Subcutaneous adipose tissue (tissue), 4 donors: ENCODE data around the gene REPS2. TPM values are rescaled to one million over a fixed set of nuclear protein-coding genes. Genes with fewer than 3 reads are reported as not detected.

Source experiments
- total RNA-seq, 4 donors: library from RNA; depleted of rRNA; stranded (reverse); fragments of >200 nt; gene quantifications; one replicate each; pipeline ENCODE4 v1.1.0, GENCODE V29; 2016
- TF ChIP-seq, protein P1 (sequence below): fragments of 450-650 bp; IDR thresholded peaks from one replicate; pipeline ENCODE4 v1.5.1; 2016; ENCODE audit warnings: low read depth, mild to moderate bottlenecking, control low read depth, antibody characterized with exemption, moderate library complexity

Gene REPS2
- total RNA-seq, 4 donors from 2014 or later, result 3.3 to 10.3 (median 5.3) TPM

- TF ChIP-seq, protein P1, sequence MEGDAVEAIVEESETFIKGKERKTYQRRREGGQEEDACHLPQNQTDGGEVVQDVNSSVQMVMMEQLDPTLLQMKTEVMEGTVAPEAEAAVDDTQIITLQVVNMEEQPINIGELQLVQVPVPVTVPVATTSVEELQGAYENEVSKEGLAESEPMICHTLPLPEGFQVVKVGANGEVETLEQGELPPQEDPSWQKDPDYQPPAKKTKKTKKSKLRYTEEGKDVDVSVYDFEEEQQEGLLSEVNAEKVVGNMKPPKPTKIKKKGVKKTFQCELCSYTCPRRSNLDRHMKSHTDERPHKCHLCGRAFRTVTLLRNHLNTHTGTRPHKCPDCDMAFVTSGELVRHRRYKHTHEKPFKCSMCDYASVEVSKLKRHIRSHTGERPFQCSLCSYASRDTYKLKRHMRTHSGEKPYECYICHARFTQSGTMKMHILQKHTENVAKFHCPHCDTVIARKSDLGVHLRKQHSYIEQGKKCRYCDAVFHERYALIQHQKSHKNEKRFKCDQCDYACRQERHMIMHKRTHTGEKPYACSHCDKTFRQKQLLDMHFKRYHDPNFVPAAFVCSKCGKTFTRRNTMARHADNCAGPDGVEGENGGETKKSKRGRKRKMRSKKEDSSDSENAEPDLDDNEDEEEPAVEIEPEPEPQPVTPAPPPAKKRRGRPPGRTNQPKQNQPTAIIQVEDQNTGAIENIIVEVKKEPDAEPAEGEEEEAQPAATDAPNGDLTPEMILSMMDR, result no peak
Measured at GRCh38 chrX:17005712-17006368, 59.4 kb downstream of the REPS2 start.

GRCh38 chrX:17007134-17007768 is 60.8 kb downstream of the REPS2 start:
- TF ChIP-seq, protein P1, result no peak

GRCh38 chrX:17009856-17010625 is 63.6 kb downstream of the REPS2 start:
- TF ChIP-seq, protein P1, result no peak

GRCh38 chrX:17012465-17012864 is 66.0 kb downstream of the REPS2 start:
- TF ChIP-seq, protein P1, result no peak

- TF ChIP-seq, protein P1, result no peak
Measured at GRCh38 chrX:17014216-17014615, 67.8 kb downstream of the REPS2 start.

DNA sequence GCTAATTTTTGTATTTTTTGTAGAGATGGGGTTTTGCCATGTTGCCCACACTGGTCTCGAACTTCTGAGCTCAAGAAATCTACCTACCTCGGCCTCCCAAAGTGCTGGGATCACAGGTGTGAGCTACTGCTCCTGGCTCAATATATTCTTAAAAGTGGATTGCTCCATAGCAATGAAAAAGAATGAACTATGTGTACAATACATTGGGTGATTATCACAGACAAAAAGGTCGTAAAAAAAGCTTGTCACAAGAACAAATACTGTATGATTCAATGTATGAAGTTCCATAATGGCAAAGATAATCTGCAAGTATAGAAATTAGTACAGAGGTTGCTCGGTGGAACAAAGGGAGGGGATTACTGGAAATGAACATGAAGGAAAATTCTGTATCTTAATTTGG is 70.7 kb downstream of the REPS2 start:
- TF ChIP-seq, protein P1, result no peak

DNA sequence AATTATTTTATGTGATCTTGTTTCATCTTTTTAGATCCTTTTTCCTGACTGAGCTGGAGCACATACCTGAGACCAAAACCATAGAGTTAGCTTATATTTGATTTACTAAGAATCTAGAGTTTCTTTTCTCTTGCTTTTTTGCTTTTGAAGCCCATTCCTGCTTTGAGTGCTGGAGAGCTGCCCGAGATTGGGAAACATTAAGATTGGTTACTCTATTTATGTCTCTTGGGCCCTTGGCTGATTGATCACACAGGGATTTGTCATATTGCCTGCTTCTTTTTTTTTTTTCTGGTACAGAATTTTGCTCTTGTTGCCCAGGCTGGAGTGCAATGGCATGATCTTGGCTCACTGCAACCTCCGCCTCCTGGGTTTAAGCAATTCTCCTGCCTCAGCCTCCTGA is 73.9 kb downstream of the REPS2 start:
- TF ChIP-seq, protein P1, result no peak
